ENCODE measurements around the gene GSX2. TPM values are rescaled to one million over a fixed set of nuclear protein-coding genes. Genes with fewer than 3 reads are reported as not detected.

Gene GSX2
- total and polyA plus RNA-seq, 2 of the 13 experiments (the other 11 are each of a cell fraction or from before 2014, with no cell fraction given) = not detected

- TF ChIP-seq ZIK1 (CRISPR knock-in tag; IDR thresholded peaks at IDR 0.05; ENCODE audit: borderline replicate concordance, low read depth) (no peak), PREB (CRISPR knock-in tag; IDR thresholded peaks at IDR 0.05) (no peak), ZNF44 (CRISPR knock-in tag; IDR thresholded peaks at IDR 0.05) (no peak), NKX3-1 (CRISPR knock-in tag; IDR thresholded peaks at IDR 0.05) (no peak), ZNF414 (CRISPR knock-in tag; IDR thresholded peaks at IDR 0.05) (no peak), NR2F2 (IDR thresholded peaks at IDR 0.05; ENCODE audit: borderline replicate concordance, low read depth) (no peak), ZNF784 (CRISPR knock-in tag; IDR thresholded peaks at IDR 0.05; ENCODE audit: borderline replicate concordance) (no peak), ARNT2 (CRISPR knock-in tag; IDR thresholded peaks at IDR 0.05; ENCODE audit: low read depth) (no peak), ZNF782 (CRISPR knock-in tag; IDR thresholded peaks at IDR 0.05; ENCODE audit: borderline replicate concordance) (no peak), MTA1 (CRISPR knock-in tag; IDR thresholded peaks at IDR 0.05; ENCODE audit: borderline replicate concordance) (no peak), PCBP1 (IDR thresholded peaks at IDR 0.05; ENCODE audit: borderline replicate concordance, low read depth, low read length) (no peak), HNRNPH1 (optimal IDR thresholded peaks at IDR 0.05; ENCODE audit: low read depth, low read length) (no peak), ZEB1 (IDR thresholded peaks at IDR 0.05; ENCODE audit: insufficient replicate concordance, low read depth) (no peak), MLX (CRISPR knock-in tag; IDR thresholded peaks at IDR 0.05) (peak; percentile 63; the same call in 1 of the 2 replicates), ATF7-NPFF (CRISPR knock-in tag; IDR thresholded peaks at IDR 0.05; ENCODE audit: low read depth) (no peak), SMARCE1 (IDR thresholded peaks at IDR 0.05; ENCODE audit: borderline replicate concordance) (0 out of 2 replicates have a peak, but pooled peaks have one; percentile 68), ZXDC (CRISPR knock-in tag; IDR thresholded peaks at IDR 0.05) (no peak), ZNF619 (CRISPR knock-in tag; IDR thresholded peaks at IDR 0.05) (no peak), ARID3A (IDR thresholded peaks at IDR 0.05; ENCODE audit: low read depth, low read length) (peak; percentile 91)
These were observed 17.8 kb upstream of the GSX2 start (continued) for GRCh38 chr4:54082168-54082567.

Measured in HepG2 (cell line).